HepG2 (cell line): Measurements from ENCODE around the gene L1CAM.

Source experiments
- CTCF ChIP-seq: sonication (generic); formaldehyde crosslinking; IDR thresholded peaks from 2 replicates; pipeline ENCODE4 v1.5.0; 2020; ENCODE audit warnings: mild to moderate bottlenecking, missing genetic modification reagents, moderate library complexity
- IKZF1 ChIP-seq: fragments of 450-650 bp; IDR thresholded peaks from 2 replicates; pipeline ENCODE4 v1.7.1; 2016
- MXI1 ChIP-seq: IDR thresholded peaks from 3 replicates; pipeline ENCODE4 v1.6.1; 2012; ENCODE audit warnings: low read depth, low read length, inconsistent platforms, borderline replicate concordance
- ZNF564 ChIP-seq: sonication (generic); formaldehyde crosslinking; IDR thresholded peaks from 2 replicates; pipeline ENCODE4 v1.8.1; 2023; ENCODE audit warnings: mild to moderate bottlenecking, missing genetic modification reagents

GRCh38 chrX:153829799-153830639 is 56.0 kb downstream of the L1CAM start, which contains the start of gene PDZD4:
- TF ChIP-seq IKZF1 (no peak), CTCF (CRISPR knock-in tag) (no peak), ZNF564 (CRISPR knock-in tag) (no peak), MXI1 (no peak)
